ENCODE measurements around the gene ZNF385B.

DNA sequence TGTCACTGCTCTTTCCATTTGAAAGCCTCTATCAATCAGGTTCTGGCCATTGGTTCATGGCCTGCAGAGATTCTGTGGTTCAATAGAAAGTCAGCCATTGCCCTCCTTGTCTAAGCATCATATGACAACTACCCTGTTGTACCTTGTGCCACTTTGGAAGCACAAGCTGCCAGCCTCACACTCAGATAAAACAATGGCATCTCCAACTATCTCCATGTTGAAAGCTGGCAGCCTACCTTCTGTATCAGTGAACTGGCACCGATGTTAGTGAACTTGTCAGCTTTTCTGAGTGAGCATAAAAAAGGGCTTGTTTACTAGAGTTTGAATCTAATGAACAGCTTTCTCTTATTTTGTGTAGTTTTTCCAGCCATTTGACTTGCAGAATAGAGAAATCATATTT is 393.5 kb downstream of the ZNF385B start:
- TF ChIP-seq CBFB (CRISPR knock-in tag; IDR thresholded peaks at IDR 0.05; ENCODE audit: low read depth) (no peak), TCF7 (CRISPR knock-in tag; IDR thresholded peaks at IDR 0.05; ENCODE audit: low read depth) (no peak), TP53 (CRISPR knock-in tag; IDR thresholded peaks at IDR 0.05) (no peak), FOXJ3 (CRISPR knock-in tag; IDR thresholded peaks at IDR 0.05; ENCODE audit: borderline replicate concordance) (no peak), SP1 (CRISPR knock-in tag; conservative IDR thresholded peaks at IDR 0.05) (no peak)
- TF ChIP-seq, protein P1, sequence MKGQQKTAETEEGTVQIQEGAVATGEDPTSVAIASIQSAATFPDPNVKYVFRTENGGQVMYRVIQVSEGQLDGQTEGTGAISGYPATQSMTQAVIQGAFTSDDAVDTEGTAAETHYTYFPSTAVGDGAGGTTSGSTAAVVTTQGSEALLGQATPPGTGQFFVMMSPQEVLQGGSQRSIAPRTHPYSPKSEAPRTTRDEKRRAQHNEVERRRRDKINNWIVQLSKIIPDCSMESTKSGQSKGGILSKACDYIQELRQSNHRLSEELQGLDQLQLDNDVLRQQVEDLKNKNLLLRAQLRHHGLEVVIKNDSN (CRISPR knock-in tag; IDR thresholded peaks at IDR 0.05): no peak
- TF ChIP-seq, protein P2, sequence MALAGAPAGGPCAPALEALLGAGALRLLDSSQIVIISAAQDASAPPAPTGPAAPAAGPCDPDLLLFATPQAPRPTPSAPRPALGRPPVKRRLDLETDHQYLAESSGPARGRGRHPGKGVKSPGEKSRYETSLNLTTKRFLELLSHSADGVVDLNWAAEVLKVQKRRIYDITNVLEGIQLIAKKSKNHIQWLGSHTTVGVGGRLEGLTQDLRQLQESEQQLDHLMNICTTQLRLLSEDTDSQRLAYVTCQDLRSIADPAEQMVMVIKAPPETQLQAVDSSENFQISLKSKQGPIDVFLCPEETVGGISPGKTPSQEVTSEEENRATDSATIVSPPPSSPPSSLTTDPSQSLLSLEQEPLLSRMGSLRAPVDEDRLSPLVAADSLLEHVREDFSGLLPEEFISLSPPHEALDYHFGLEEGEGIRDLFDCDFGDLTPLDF (CRISPR knock-in tag; IDR thresholded peaks at IDR 0.05): no peak
- TF ChIP-seq, protein P3, sequence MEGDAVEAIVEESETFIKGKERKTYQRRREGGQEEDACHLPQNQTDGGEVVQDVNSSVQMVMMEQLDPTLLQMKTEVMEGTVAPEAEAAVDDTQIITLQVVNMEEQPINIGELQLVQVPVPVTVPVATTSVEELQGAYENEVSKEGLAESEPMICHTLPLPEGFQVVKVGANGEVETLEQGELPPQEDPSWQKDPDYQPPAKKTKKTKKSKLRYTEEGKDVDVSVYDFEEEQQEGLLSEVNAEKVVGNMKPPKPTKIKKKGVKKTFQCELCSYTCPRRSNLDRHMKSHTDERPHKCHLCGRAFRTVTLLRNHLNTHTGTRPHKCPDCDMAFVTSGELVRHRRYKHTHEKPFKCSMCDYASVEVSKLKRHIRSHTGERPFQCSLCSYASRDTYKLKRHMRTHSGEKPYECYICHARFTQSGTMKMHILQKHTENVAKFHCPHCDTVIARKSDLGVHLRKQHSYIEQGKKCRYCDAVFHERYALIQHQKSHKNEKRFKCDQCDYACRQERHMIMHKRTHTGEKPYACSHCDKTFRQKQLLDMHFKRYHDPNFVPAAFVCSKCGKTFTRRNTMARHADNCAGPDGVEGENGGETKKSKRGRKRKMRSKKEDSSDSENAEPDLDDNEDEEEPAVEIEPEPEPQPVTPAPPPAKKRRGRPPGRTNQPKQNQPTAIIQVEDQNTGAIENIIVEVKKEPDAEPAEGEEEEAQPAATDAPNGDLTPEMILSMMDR (IDR thresholded peaks at IDR 0.05): no peak
- TF ChIP-seq, protein P4, sequence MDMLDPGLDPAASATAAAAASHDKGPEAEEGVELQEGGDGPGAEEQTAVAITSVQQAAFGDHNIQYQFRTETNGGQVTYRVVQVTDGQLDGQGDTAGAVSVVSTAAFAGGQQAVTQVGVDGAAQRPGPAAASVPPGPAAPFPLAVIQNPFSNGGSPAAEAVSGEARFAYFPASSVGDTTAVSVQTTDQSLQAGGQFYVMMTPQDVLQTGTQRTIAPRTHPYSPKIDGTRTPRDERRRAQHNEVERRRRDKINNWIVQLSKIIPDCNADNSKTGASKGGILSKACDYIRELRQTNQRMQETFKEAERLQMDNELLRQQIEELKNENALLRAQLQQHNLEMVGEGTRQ (CRISPR knock-in tag; IDR thresholded peaks at IDR 0.05): no peak
